Measurements from ENCODE around the gene MAP4.
A peak's percentile ranks its signal among the peaks of the same experiment; 100 is the strongest.
"Not testable (repeated sequence)": the region's sequence is repeated elsewhere in the genome, so short reads cannot be mapped to it uniquely, and the experiment has no call there.

The MAP4 gene, protein sequence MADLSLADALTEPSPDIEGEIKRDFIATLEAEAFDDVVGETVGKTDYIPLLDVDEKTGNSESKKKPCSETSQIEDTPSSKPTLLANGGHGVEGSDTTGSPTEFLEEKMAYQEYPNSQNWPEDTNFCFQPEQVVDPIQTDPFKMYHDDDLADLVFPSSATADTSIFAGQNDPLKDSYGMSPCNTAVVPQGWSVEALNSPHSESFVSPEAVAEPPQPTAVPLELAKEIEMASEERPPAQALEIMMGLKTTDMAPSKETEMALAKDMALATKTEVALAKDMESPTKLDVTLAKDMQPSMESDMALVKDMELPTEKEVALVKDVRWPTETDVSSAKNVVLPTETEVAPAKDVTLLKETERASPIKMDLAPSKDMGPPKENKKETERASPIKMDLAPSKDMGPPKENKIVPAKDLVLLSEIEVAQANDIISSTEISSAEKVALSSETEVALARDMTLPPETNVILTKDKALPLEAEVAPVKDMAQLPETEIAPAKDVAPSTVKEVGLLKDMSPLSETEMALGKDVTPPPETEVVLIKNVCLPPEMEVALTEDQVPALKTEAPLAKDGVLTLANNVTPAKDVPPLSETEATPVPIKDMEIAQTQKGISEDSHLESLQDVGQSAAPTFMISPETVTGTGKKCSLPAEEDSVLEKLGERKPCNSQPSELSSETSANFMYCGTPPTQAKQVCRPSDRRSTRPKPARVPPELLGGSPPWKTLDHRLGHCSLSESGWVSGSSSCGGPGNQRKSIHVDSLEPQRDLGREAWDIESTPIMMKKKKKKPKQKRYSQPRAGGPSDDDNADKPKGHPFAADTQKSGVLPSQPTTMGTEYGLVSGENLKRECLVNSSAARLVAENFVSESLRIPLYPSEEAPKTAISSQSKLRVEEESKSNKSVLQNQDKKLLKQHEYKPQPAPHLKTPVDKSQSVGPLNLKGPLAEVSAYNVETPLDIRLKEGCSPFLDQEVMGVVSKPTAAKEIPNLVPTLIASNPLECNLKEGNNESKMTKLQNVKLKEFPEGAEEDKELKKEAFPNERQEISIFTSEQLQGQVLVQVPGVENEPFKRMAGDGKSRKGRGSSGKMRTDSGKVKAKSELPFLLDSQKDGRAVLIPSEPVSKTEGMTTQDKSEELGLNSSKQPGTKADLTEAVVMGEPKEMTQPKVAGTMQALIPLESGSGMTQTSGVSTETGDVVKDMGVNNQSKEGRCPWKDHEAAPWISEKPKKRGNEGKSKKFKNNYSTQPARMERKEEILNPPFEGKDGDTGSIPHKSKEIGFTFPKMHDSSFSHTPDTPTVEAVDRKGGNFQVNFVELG (N-terminal part only)

DNA sequence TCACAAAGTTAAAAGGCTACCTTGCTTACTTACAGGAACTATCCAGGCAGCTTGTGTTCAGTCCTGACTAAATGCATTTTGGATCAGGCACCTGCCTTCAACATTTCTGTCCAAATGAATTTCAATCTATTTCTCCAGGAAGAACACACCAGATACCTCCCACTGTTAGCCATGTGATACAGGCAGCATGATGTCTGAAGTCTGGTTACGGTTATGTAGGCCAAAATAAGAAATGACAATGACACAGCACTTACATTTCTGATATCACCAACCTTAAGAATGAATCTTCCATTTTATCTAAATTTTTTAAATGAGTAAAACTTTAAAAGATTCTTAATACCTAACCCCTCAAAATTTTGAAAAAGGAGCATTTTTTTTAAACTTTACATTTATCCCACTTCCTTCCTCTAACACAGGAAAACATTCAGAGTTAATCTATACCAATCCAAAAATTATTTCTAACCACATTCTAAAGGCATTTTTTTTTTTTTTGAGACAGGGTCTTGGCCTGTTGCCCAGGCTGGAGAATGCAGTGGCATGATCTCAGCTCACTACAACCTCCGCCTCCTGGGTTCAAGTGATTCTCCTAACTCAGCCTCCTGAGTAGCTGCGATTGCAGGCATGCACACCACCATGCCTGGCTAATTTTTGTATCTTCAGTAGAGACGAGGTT is at the start of gene MAP4:
Gene MAP4, minus strand, starts transcription at position 116 of the 673 bp plus-strand sequence. CDS start 17,556 bp downstream, outside the sequence.
- peak in 2 of 3 donors; percentile 42 to 49 for DNase-seq

DNA sequence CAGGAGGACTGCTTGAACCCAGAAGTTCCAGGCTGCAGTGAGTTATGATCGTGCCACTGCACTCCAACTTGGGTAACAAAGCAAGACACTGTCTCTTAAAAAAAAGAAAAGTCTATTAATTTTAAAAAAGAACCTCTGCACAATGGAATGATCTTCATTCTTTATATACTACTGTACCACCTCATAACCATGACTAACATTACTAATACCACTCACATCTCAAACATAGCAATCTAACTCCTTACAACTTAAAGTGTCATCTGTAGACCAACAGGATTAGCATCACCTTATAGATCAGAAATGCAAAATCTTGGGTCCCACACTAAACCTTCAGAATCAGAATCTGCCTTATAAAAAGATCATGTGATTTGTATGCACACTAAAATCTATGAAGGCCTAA is 48.8 kb upstream of the MAP4 start:
- no peak for DNase-seq

DNA sequence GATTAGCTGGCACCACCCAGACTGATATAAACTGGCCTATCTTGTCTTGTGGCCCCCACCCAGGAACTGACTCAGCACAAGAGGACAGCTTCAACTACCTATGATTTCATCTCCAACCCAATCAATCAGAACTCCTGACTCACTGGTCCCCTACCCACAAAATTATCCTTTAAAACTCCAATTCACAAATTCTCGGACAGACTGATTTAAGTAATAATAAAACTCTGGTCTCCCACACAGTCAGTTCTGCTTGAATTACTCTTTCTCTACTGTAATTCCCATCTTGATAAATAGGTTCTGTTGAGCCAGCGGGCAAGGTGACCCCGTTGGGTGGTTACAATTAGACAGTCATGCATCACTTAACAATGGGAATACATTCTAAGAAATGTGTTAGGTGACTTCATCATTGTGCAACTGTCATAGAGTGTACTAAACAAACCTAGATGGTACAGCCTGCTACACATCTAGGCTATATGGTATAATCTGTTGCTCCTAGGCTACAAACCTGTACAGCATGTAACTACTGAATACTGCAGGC is 48.1 kb upstream of the MAP4 start:
- DNase-seq = no peak

DNA sequence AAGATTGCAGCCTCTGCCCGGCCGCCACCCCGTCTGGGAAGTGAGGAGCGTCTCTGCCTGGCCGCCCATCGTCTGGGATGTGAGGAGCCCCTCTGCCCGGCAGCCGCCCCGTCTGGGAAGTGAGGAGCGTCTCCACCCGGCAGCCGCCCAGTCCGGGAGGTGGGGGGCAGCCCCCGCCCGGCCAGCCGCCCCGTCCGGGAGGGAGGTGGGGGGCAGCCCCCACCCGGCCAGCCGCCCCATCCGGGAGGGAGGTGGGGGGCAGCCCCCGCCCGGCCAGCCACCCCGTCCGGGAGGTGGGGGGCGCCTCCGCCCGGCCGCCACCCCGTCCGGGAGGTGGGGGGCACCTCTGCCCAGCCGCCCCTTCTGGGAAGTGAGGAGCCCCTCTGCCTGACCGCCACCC is 45.4 kb upstream of the MAP4 start:
- not testable (repeated sequence) for DNase-seq

DNA sequence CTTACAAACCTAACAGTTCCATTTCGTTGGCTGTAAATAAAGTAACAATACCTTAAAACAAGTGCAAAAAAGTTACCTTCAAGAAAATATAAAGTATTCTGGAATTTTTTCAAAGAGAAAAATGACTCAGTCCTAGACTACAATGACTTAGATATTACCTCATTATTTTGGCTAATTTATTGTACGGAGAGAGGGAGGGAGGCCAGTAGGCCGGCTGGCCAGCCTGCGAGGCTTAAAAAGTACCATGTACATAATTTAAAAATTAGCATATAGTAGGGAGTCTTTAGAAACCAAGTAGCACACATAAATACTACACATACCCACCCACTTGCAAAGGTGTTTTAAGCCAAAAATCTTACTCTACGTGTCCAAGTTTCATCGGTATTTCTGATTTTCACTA is 41.9 kb upstream of the MAP4 start:
- peak in 1 of 3 donors; percentile 3 for DNase-seq

DNA sequence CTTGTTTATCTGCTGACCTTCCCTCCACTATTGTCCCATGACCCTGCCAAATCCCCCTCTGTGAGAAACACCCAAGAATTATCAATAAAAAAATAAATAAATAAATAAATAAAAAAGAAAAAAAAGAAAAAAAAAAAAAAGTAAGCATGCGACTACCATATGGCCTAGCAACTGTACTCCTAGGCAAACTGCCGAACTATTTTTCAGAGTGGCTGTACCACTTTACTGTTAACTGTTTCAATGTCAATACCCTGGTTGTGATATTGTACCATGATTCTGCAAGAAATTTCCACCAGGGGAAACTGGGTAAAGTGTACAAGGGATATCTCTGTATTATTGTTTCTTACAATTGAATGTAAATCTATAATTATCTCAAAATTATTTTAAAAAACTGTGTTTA is 41.3 kb upstream of the MAP4 start:
- no peak for DNase-seq

DNA sequence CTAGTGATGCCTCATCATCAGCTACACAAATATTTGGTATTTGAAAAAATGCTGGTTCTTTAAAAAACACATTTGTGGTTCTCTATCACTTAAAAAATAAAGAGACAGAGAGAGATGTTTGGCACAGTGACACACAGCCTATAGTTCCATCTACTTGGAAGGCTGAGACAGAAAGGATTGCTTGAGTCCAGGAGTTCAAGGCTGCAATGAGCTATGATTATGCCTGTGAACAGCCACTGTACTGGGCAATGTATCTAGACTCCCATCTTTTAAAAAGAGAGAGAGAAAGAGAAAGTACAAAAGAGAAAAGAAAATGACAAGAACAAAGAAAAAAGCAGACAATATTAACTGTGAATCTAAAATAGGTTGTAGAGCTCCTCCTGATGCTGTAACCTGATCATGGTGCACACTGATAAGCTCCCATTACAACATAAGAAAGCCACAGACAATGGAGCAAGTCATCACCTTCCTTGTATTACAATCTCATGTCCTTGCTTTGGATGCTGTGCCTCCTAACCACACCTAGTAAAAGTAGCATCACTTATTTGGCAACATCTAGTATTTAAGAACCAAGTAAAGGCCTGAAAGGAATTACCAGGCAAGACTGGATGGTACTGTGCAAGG is 31.7 kb upstream of the MAP4 start:
- peak in 1 of 3 donors; percentile 13 for DNase-seq

DNA sequence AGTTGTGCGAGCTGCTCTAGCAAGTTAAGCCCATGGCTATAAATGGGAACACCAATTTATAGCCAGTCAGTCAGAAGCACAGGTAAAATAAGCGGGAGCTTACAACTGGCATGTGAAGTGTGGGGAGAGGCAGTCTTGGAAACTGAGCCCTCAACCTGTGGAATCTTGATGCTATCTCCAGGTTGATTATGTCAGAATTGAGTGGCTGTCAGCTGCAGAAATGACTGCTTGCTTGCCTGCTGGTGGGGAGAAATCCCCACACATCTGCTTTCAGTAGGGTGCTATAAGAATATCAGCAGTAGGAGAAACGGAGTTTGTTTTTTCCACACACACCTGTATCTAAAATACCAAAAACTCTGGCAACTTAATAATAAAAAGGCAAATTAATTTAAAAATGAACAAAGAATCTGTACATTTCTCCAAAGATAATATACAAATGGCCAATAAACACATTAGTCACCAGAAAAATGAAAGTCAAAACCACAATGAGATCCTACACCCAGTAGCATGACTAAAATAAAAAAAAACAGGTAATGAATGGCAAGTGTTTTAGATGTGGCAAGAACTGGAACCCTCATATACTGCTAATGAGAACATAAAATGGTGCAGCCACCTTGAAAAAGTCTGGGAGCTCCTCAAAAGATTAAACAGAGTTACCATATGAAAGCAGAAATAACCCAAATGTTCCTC is 26.0 kb upstream of the MAP4 start:
- DNase-seq = peak in 1 of 3 donors; percentile 17

DNA sequence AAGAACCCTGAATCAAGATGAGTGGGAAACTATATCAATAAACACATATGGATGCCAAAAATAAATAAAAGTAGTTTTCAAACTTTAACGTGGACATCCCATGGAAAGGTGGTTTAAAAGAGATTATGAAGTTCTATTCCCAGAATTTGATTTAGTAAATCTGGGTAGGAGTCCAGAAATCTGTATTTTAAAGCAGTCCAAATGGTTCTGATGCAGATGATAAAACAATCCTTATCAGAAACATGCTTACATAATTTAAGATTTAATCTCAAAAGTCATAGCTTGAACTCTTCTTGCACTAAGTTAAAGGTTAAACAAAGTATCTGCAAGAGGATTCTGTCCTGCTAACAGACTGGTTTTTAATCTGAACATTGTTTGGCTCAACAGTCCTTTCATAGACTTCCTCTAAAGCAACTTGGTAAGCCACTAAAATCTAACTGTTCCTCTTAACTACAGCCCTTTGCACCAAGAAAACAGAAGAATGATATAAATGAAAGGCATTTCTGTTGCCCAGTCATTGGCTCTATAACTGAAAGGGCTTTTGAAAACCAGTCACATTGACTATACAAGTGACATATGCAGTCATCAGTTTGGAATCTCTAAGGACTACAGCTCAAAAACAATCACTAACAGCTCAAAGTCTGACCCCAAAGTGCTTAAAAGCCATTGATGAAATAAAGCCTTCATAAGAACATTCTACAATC is 23.4 kb upstream of the MAP4 start:
- peak in 2 of 3 donors; percentile 23 to 31 for DNase-seq

DNA sequence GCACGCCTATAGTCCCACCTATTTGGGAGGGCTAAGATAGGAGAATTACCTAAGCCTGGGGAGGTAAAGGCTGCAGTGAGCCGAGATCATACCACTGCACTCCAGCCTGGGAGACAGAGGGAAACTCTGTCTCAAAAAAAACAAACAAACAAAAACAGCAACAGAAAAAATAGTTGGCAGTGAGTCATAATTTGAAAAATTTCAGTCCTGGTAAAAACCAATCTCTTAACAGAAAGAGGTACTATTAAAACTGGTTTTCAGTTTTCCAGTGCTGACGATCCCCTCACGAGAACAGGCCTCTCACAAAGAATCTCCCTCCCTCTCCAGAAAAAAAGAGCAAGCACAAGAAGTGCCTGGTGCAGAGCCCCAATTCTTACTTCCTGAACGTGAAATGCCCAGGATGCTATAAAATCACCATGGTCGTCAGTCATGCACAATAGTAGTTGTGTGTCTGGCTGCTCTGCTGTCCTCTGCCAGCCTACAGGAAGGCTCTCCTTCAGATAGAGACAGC is 22.8 kb upstream of the MAP4 start:
- peak in 2 of 3 donors; percentile 12 to 24 for DNase-seq

DNA sequence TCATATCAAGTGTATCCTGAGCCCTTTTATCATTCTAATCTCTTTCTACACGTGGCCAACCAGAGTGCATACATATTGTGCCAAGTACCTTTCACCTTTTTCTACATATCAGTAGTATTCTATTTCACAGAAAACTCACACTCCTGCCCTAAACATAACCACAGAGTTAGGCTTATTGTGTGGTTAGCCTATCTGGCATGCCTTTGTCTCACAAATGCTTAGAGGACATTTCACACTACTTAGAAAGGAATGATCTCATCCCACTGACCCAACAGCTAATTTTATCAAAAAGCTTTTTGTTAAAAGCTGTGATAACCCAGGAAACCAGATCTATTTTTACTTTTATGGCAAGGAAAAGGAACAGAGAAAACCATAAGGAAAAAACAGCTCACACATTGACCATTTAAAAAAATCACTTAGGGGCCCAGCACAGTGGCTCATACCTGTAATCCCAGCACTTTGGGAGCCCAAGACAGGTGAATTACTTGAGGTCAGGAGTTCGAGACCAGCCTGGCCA is 17.8 kb upstream of the MAP4 start:
- DNase-seq = no peak

DNA sequence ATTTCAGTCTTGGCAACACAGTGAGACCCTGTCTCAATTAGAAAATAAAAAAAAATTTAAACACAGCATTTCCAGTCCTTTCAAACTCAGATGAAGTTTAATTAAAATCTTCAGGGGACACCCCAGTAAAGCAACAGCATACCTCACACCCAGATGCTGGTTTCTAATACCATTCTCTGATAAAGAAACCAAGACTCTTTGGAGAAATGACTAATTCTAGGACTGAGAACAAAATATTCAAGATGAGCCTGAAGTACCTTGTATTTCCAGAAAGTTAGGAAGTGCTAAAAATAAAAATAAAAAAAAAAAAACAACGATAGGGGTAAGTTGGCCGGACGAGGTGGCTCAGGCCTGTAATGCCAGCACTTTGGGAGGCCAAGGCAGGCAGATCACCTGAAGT is 14.0 kb upstream of the MAP4 start:
- DNase-seq = peak in 1 of 3 donors; percentile 8

DNA sequence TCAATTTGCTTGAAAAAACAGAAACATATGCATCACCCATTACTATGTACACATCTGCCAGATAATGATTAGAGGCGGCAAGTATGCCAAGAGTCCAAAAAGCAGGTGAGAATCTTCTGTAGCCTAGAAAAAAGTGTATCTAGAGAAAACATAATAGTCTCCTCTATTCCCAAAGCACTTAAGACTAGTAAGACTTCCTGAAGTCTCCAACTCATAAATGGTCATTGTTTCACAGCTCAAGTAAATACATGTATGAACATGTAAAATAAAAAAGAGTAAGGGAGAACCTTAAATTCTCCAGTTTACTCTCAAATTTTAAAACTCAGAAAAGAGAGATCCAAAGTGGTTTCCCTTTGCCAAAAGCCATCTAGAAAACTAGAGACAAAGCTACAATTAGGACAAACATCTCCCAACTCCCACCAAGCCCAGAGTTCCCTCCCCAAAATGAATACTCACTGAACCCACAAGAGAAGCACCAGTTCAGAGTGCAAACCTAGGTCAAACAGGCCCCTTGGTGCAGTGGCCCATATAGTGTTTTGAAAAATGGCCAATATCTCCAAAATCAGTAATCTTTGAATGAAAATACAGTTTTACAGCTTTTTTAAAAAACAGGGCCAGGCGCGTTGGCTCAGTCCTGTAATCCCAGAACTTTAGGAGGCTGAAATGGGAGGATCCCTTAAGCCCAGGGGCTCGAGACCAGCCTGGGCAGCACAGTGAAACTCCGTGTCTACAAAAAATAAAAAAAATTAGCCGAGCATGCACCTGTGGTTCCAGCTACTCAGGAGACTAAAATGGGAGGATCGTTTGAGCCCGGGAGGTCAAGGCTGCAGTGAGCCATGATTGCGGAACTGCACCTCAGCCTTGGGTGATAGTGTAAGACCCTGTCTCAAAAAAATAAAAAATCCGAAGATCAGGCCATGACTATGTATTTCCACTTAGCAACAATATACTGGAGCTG is 11.0 kb upstream of the MAP4 start:
- no peak for DNase-seq

DNA sequence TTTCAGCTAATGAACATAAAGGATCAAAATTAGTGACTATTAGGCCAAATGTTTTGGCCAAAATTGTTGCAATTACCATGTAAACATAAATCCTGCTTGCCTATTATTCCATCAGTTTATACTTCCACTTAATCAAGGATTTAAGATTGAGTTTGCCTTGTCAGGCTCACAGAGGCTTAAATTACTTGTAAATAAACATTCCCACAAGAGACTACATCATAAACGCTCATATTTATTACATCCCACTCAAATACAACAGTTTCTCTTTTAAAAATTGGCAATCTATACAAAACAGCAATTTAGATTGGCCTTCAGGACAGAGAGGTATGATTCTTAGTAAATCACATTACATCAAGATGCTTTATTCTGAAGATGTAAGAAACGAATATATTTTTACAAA is 9.9 kb upstream of the MAP4 start:
- no peak for DNase-seq

DNA sequence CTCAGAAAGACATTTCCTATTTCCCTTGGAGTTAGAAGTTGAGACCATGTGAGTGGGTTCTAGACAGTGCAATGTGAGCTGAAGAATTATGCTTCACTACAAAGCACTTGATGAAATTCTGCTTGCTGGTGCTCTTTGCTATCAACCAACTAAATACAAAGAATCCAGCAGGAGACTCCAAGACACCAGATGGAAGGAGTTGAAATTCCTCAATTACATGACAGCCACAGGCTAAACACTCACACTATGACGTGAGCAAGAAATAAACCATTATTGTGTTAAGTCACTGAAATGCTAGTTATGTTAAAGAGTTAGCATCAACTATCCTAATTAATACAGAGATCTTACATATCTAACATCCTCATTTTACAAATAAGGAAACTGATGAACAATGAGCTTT is 8.2 kb upstream of the MAP4 start:
- no peak for DNase-seq

DNA sequence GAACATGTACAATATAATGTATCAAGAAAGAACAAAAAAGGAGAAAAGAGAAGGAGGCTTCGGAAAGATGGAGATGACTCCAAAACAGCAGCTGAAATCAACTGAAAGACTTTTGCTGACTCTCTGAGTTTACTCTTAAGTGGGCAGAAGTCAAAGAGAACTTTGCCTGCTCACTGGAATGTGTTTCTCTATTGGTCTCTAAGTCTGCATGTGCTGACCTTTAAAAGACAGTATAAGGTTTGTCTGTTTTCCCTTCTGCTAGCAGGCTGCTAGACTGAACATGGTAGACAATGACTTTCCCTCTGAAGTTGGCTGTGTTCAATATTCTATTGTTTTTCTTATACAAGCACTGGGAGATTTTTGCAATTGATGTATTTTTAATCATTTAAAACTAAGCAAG is 7.2 kb upstream of the MAP4 start:
- DNase-seq = no peak

DNA sequence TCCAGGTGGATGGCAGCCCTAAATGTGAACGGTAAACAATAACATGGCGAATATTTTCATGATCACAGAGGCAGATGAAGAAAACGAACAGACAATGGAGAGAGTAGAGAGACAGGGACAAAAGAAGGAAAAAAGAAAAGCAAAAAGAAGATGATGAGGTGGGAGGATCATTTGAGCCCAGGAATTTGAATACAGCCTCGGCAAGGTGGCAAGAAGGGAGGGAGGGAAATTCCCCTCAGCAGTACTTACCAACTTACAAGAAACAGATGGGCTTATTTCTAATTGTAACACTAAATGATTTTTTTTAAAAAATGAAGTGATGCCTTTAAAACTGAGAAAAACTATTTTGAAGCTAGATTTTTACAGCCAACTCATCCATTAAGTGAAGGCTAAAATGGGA is 6.0 kb upstream of the MAP4 start:
- no peak for DNase-seq

DNA sequence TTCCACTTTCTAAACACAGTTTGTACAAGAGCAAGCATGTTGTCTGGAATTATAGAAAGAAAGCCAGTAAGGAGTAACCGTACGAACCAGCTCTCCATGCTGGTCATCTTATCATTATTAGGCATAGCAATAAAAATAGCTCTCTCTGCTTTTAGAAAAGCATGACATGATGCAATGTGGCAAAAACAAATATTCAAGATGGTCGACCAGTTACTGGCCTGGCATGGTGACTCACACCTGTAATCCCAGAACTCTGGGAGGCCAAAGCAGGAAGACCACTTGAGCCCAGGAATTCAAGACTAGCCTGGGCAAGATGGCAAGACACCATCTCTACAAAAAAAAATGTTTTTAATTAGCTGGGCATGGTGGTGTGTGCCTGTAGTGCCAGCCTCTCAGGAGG is 2.6 kb upstream of the MAP4 start:
- DNase-seq = no peak

Data from suppressor macrophage treated with lipopolysaccharide for 1 hour (primary cell).